Measurements from ENCODE around the gene MACROD2.
A peak's percentile ranks its signal among the peaks of the same experiment; 100 is the strongest.
"Not testable (repeated sequence)": the region's sequence is repeated elsewhere in the genome, so short reads cannot be mapped to it uniquely, and the experiment has no call there.

The MACROD2 gene

DNA sequence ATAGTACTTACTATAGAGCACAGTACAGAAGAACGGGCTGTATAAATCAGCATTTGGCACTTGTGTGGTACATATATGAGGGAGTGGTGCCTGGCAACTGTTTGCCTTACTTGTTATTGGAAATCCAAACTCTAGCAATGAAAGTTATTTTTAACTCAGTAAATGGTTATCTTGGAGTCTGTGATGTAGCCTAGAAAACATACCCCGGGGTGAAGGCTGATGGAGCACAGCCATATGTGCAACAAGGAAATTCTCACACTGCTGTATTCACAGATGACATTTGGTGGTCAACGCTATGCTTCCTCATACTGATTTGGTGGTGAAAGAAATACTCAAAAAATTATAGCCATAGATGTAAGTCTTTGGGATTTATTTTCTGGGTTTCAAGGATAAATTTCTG is 1149.6 kb downstream of the MACROD2 start:
- no peak for DNase-seq

GRCh38 chr20:15146948-15147347 is 1151.6 kb downstream of the MACROD2 start:
- peak; percentile 23 for DNase-seq

- no peak for DNase-seq
Measured at GRCh38 chr20:15154070-15154469, 1158.8 kb downstream of the MACROD2 start.

DNA sequence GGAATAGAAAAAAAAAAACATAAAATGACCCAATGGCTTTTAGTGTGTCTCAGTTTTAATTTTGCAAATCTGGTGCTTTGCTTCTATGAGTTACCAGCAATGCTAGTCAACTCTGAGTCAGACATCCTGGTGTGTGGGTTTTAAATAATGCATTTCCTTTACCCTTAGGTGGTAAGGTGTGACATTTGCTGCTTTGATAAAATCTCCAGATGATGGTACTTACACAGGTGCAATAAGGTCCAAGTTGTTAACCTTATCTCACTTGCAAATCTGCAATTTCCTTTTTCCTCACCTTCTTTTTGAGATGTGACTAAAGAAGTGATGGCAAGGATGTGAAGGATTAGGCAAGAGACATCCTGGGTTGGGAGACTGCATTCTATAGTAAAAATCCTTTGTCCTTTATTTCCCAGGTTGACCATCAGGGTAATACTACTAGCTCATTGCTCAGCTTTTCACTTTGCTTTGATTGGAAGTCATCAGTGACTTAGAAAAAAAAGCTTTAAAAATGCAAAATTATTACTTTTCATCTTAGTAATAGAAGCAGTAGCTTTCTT is 1160.6 kb downstream of the MACROD2 start:
- no peak for DNase-seq

DNA sequence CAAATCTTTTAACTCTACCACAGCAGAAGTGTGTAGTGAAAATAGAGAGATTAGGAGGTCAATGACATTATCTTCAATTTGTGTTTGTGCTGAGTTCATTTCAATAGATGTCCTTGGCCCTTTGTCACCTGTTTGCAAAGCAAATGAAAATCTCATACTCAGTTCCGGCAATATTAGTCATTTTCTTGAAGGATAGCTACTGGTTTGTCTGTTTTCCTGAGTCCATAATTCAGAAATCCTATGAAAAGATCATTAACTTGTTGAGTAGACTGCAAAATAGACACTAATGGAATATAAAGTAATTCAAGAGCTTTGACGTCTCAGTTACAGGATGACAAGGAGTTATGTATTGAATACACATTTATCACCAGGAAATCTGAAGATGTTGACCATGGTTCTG is 1163.2 kb downstream of the MACROD2 start:
- no peak for DNase-seq

DNA sequence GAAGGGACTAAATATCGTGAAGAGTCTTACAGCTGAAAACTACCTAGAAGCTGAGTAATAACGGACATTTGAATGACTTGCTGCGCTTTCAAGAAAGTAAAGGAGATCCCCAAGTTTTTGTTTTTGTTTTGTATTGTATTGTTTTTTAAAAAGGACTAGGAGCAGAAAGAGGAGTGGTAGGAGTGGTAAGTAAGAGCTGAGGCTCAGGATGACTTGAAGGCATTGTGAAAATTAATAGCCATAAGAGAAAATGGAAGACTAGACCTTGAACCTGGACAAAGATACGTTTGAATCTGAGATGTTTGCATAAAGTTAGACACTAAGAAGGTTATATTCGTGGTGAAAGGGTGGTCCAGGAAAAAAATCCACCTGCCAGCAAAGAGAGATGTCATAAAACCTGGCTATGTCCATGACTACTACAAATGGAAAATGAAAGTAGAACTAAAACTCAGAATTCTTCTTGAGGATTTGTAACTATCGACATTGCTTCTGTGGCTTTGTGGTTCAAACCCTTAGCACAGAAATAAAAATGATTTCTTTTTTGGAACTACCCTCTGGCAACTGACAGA is 1166.8 kb downstream of the MACROD2 start:
- no peak for DNase-seq

DNA sequence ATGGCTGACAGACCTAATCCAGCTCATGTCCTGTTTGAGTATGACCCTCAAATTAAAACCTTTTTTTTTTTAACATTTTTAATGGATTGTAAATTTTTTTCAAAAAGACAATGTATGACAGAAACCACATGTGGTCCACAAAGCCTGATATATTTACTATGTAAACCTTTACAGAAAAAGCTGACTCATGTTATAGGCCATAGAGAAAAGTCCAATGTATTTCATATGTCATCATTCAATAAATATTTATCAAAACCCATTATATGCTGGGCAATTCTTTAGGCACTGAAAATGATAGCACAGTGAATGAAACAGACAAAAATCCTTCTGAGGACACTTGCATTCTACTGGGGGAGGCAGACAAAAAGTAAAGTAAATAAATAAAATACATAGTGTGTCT is 1168.3 kb downstream of the MACROD2 start:
- DNase-seq = peak; percentile 17

- no peak for DNase-seq
Measured at GRCh38 chr20:15164726-15165125, 1169.4 kb downstream of the MACROD2 start.

DNA sequence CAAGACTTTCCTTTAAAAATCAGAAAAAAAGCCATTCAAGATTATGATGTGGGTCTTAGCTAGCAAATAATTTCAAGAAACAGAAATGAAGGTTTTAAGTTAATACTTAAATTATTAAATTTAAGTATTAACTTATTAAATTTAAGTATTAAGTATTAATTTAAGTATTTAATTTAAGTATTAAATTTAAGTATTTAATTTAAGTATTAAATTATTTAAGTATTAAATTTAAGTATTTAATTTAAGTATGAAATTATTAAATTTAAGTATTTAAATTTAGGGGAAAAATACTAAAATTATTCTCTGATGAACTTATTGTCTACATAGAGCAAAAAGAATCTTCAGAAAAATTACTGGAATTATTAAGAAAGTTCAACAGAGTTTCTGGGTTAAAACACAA is 1171.4 kb downstream of the MACROD2 start:
- DNase-seq = no peak

DNA sequence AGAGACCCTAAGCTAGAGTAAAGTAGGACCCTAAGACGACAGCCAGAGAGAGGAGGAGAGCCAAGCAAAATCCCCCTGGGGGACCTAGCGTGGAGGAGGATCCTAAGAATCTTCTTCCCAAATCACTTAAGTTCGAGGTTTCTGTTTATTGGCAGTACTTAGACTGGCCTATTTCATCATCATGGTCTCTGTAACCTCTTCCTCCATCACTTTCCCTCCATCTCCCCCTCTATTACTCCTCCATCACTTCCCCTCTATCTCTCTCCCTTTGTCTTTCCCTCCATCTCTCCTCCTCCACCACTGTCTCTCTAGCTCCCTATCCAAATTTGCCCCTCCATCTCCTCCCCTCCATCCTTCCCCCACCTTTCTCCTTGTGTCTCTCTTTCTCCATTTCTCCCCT is 1175.7 kb downstream of the MACROD2 start:
- no peak for DNase-seq

GRCh38 chr20:15176929-15177328 is 1181.6 kb downstream of the MACROD2 start:
- DNase-seq = no peak

- DNase-seq = no peak
Measured at GRCh38 chr20:15178581-15178980, 1183.3 kb downstream of the MACROD2 start.

GRCh38 chr20:15179381-15179780 is 1184.1 kb downstream of the MACROD2 start:
- DNase-seq = no peak

- no peak for DNase-seq
Measured at GRCh38 chr20:15179781-15180180, 1184.5 kb downstream of the MACROD2 start.

DNA sequence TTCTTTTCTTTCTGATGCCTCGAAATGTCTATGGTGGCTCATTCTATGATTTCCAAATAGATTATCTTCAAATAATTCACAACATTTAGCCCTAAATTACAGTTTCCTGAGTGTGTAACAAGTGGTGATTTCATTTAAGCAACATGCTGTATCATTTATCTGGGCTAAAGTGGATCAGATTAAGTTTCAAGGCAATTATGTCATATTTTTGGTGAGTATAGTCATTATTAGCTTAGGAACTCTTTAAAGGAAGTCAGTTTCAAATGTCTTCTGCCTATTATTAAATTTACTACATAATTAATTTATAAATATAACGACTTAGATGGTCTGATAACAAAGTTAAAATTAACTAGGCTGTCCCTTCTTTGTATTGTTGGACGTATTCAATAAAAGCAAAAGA is 1190.0 kb downstream of the MACROD2 start:
- no peak for DNase-seq

DNA sequence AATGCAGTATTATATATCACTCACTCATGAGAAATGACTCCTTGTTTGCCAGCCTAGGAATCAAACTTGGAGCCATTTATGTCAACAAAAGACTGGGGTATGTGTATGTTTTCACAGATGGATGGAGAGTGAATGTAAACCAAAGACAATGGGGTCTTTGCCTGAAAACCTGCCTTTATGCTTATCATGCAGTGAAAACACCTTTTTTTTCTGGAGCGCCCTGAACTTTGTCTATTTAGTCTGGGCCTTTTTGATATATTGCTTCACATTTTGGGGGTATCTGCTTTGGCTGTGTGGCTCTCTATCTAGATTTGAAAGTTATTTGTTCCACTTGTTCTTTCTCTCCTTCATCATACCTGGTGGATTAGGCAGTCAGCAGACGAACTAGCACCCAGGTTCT is 1190.6 kb downstream of the MACROD2 start:
- peak; percentile 13 for DNase-seq

DNA sequence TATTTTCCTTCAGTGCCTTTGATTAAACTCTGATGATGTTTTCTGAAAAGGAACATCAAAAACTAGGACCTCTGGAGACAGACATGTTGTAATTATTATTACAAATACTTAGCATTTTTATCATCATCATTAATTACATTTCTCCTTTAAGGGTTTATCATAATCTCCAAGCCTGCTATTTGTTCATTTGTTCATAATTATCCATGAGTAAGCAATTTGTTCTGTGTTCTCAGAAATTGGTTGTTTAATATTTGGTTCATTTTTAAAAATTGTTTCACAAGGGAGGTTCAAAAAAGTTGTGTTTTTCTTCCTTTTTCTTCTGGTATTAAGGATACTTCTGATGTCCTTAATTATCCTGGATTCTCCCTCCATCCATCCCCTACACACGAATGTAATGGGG is 1192.3 kb downstream of the MACROD2 start:
- no peak for DNase-seq

DNA sequence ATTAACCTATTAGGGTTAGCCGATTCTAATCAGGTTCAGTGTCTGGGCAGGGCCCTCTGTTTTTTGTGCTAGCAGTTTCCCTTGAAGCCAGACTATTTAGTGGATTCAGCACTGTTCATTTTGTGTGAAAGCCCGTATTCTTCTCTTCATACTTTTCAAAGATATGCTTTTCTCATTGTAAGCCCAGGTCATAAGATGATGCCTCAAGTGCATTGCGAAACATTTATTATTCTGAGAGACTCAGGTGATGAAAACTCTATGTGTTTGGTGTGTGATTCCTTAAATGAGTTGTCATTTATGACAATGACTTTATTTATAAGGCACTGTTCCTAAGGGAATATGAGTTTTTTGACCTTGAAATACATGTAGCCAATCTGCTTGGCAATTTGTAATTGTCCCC is 1193.1 kb downstream of the MACROD2 start:
- DNase-seq = no peak

GRCh38 chr20:15191082-15191723 is 1195.9 kb downstream of the MACROD2 start:
- DNase-seq = no peak

GRCh38 chr20:15195378-15195777 is 1200.1 kb downstream of the MACROD2 start:
- no peak for DNase-seq

DNA sequence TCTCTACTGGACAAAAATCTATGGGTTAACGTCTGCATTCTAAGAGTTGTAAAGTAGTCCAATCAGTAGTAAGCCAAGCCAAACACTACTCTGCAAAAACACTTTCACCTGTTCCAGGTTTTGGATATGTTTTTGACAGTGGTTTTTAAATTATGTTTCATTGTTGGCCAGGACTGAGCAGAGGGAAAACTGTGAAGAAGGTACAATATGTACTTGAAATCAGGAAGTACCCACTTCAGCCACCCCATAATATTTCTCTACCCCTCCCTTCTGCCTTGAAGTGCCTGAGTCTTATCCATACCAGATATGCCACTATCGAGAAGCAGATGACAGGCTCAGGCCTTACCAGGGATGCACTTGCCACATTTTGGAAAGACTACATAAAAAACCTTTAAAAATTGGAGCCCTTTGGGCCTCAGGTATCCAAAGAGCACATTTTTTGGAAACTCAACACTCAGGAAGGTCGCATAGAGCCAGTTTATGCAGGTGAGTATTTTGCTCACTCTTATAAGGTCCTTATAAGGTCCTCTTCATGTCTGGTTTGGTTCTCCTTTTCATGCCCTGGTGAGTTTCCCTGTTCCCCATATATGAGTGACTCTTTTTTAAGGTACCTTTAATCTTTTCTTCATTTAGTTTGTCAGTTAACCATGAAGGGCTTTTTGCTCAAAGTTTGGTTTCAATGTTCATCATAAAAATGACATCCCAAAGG is 1201.4 kb downstream of the MACROD2 start:
- no peak for DNase-seq

DNA sequence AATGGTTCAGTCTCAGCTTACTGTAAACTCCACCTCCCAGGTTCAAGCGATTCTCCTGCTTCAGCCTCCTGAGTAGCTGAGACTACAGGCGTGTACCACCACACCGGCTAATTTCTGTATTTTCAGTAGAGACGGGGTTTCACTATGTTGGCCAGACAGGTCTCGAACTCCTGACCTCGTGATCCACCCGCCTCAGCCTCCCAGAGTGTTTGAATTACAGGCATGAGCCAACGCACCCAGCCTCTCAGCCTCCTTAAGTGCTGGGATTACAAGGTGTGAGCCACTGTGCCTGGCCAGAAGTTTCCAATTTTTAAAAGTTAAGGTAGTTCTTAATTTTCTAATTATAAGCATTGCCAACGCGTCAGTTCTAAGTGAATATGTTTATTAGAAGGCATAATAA is 1202.7 kb downstream of the MACROD2 start:
- not testable (repeated sequence) for DNase-seq

- DNase-seq = no peak
Measured at GRCh38 chr20:15199698-15200097, 1204.4 kb downstream of the MACROD2 start.

DNA sequence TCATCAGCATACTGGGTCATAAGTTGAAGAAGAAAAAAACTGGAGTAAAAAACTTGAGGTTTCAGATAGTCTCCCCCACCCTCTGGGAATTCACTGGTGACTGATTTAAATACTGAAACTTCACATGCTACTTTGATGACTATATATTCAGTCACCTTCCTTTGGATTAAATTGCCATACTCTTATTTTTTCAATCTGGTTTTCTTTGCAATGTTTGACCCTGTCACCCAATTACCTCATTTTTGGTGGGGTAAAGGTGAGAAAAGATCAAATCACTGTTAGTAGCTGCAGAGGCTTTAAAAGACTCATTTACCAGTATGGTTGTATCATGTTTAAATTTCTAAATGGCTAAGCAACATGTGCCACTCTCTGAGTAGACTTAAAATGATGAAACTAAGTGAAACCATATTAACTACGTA is 1204.8 kb downstream of the MACROD2 start:
- no peak for DNase-seq
